Kidney (tissue), 14 donors: Measurements from ENCODE around the gene CXCR1. TPM values are rescaled to one million over a fixed set of nuclear protein-coding genes. Genes with fewer than 3 reads are reported as not detected.
"Not testable (repeated sequence)": the region's sequence is repeated elsewhere in the genome, so short reads cannot be mapped to it uniquely, and the experiment has no call there.

Experiments
- DNase-seq, 5 donors: peaks; one replicate each; pipeline ENCODE4 v3.0.0-alpha.2; 2013 to 2020
- FAIRE-seq: peaks from 2 replicates; lab custom pipeline; 2012; peaks lifted over from hg19 to GRCh38; lab: Jason Lieb, UNC
- H3K27ac ChIP-seq, 2 donors: one replicate each; pipeline ENCODE4 v1.7.0; 2013; ENCODE audit warnings: low read depth in 2 of 2, low read length in 2 of 2, inconsistent platforms in 1 of 2
- H3K27me3 ChIP-seq: one replicate; pipeline ENCODE4 v1.7.1; 2013; ENCODE audit warnings: low read length, inconsistent platforms; ENCODE audit not compliant: control insufficient read depth, insufficient read depth
- H3K36me3 ChIP-seq, 3 donors: one replicate each; pipeline versions ENCODE4 v1.7.0 to v1.7.1; 2013; ENCODE audit warnings: low read length in 3 of 3, control low read depth in 1 of 3, inconsistent platforms in 1 of 3; ENCODE audit not compliant: insufficient read depth in 3 of 3, control insufficient read depth in 2 of 3
- H3K4me1 ChIP-seq, 3 donors: one replicate each; pipeline versions ENCODE4 v1.7.0 to v1.7.1; 2013; ENCODE audit warnings: low read length in 3 of 3, inconsistent platforms in 1 of 3, low read depth in 1 of 3; ENCODE audit not compliant: control insufficient read depth in 2 of 3, insufficient read depth in 2 of 3
- H3K4me3 ChIP-seq, 3 donors: one replicate each; pipeline versions ENCODE4 v1.7.0 to v1.8.1; 2013; ENCODE audit warnings: low read length in 3 of 3, control low read depth in 1 of 3, inconsistent platforms in 1 of 3
- H3K9ac ChIP-seq, 3 donors: one replicate each; pipeline versions ENCODE4 v1.7.0 to v1.7.1; 2013; ENCODE audit warnings: low read length in 3 of 3, control low read depth in 1 of 3, inconsistent platforms in 1 of 3
- H3K9me3 ChIP-seq, 3 donors: one replicate each; pipeline versions ENCODE4 v1.7.0 to v1.7.1; 2013; ENCODE audit warnings: low read length in 3 of 3, control low read depth in 1 of 3, inconsistent platforms in 1 of 3; ENCODE audit not compliant: control insufficient read depth in 2 of 3, insufficient read depth in 1 of 3
- CTCF ChIP-seq: IDR thresholded peaks from 3 replicates; pipeline ENCODE4 v1.5.1; 2012; ENCODE audit warnings: mild to moderate bottlenecking, moderate library complexity, borderline replicate concordance; ENCODE audit not compliant: insufficient read depth; ENCODE audit errors: extremely low read depth
- intact Hi-C: fragments of 100-400 bp; cut with DNase I; formaldehyde crosslinking; loops from one replicate; pipeline ENCODE4 v1.11.1; 2022
- polyA plus RNA-seq: library from polyadenylated mRNA; stranded (reverse); fragments of 350-450 nt; fragmentation: Illumina TruSeq; extraction: RNeasy Lipid Tissue Mini Kit (QIAGEN cat#74804); gene quantifications from one replicate; pipeline ENCODE4 v1.2.3, GENCODE V29; 2014; ENCODE audit warnings: low read depth, low replicate concordance; ENCODE audit not compliant: insufficient read depth
- total RNA-seq: library from RNA; stranded (reverse); fragmentation: NEBNext Ultra II Directional; extraction: Animal tissue kit (Norgen Biotek cat#: 25700); gene quantifications from one replicate; pipeline ENCODE4 v1.2.1, GENCODE V29; 2021
- donor health status: control.
- donor health status: control.
- donor health status: control.
- donor health status: control.
- donor health status: control.
- donor health status: DM: yes; HTN: yes; CAD: no.
- donor health status: Normal renal cell carcinoma (clear cell type).

The CXCR1 gene
- total and polyA plus RNA-seq, 2 donors from 2014 or later: 0.09 TPM; not detected in 1

GRCh38 chr2:218125095-218125494, 41.7 kb downstream of the CXCR1 start:
- no peak overlapping the region for H3K9ac ChIP-seq
- H3K4me1 ChIP-seq: no peaks in the 10 kb centered on the region
- H3K27me3 ChIP-seq: no peaks in the 10 kb centered on the region
- no peak for DNase-seq
- intact Hi-C loops: no loop called here
- no peak for TF ChIP-seq CTCF
- no peaks in the 10 kb centered on the region for H3K36me3 ChIP-seq
- no peaks in the 10 kb centered on the region for H3K9me3 ChIP-seq
- no peak overlapping the region for H3K4me3 ChIP-seq
- FAIRE-seq: no peak
- H3K27ac ChIP-seq: no peak overlapping the region

GRCh38 chr2:218123986-218124385, 42.8 kb downstream of the CXCR1 start:
- Histone ChIP-seq H3K4me3 (no peak overlapping the region), H3K4me1 (no peaks in the 10 kb centered on the region), H3K36me3 (no peaks in the 10 kb centered on the region), H3K9ac (no peak overlapping the region), H3K9me3 (no peaks in the 10 kb centered on the region), H3K27me3 (no peaks in the 10 kb centered on the region), H3K27ac (no peak overlapping the region)
- no peak for TF ChIP-seq CTCF
- no peak for DNase-seq
- intact Hi-C loops: no loop called here
- no peak for FAIRE-seq

GRCh38 chr2:218122286-218122685, 44.5 kb downstream of the CXCR1 start:
- H3K4me1 ChIP-seq, H3K27ac ChIP-seq, H3K36me3 ChIP-seq, H3K27me3 ChIP-seq, intact Hi-C loops, DNase-seq, H3K9me3 ChIP-seq, FAIRE-seq, H3K9ac ChIP-seq, H3K4me3 ChIP-seq: not testable (repeated sequence)

GRCh38 chr2:218121789-218122188, 45.0 kb downstream of the CXCR1 start:
- H3K9ac ChIP-seq, intact Hi-C loops, H3K4me1 ChIP-seq, DNase-seq, H3K9me3 ChIP-seq, H3K27ac ChIP-seq, H3K36me3 ChIP-seq, FAIRE-seq, H3K4me3 ChIP-seq, H3K27me3 ChIP-seq: not testable (repeated sequence)

Other genes with a start within 250 kb of the CXCR1 start
- 471 TPM for gene TNS1, start 164.0 kb downstream of the CXCR1 start, total RNA-seq
- 44.8 TPM for gene TNS1, start 164.0 kb downstream of the CXCR1 start, polyA plus RNA-seq
- 0.69 TPM for gene RUFY4, start 97.7 kb downstream of the CXCR1 start, total RNA-seq
- gene RUFY4, start 97.7 kb downstream of the CXCR1 start, polyA plus RNA-seq: not detected
- 0.44 TPM for gene CXCR2, start 40.9 kb downstream of the CXCR1 start, total RNA-seq
- not detected for gene CXCR2, start 40.9 kb downstream of the CXCR1 start, polyA plus RNA-seq
- 252 TPM for gene ARPC2, start 50.2 kb upstream of the CXCR1 start, total RNA-seq
- gene ARPC2, start 50.2 kb upstream of the CXCR1 start, polyA plus RNA-seq: 195 TPM
- 3.2 TPM for gene GPBAR1, start 94.1 kb upstream of the CXCR1 start, total RNA-seq
- 6.0 TPM for gene GPBAR1, start 94.1 kb upstream of the CXCR1 start, polyA plus RNA-seq
- 70.1 TPM for gene AAMP, start 103.2 kb upstream of the CXCR1 start, total RNA-seq
- 108 TPM for gene AAMP, start 103.2 kb upstream of the CXCR1 start, polyA plus RNA-seq
- gene PNKD, start 103.6 kb upstream of the CXCR1 start, total RNA-seq: 90.6 TPM
- gene PNKD, start 103.6 kb upstream of the CXCR1 start, polyA plus RNA-seq: 244 TPM
- 217 TPM for gene TMBIM1, start 125.5 kb upstream of the CXCR1 start, total RNA-seq
- gene TMBIM1, start 125.5 kb upstream of the CXCR1 start, polyA plus RNA-seq: 130 TPM
- gene CATIP, start 189.9 kb upstream of the CXCR1 start, total RNA-seq: 6.2 TPM
- gene CATIP, start 189.9 kb upstream of the CXCR1 start, polyA plus RNA-seq: 7.6 TPM
- gene SLC11A1, start 215.3 kb upstream of the CXCR1 start, total RNA-seq: 37.6 TPM
- 1.2 TPM for gene SLC11A1, start 215.3 kb upstream of the CXCR1 start, polyA plus RNA-seq
- gene CTDSP1, start 232.9 kb upstream of the CXCR1 start, total RNA-seq: 196 TPM
- gene CTDSP1, start 232.9 kb upstream of the CXCR1 start, polyA plus RNA-seq: 118 TPM